ENCODE measurements around the gene SLC10A1. TPM values are rescaled to one million over a fixed set of nuclear protein-coding genes. Genes with fewer than 3 reads are reported as not detected.

SLC10A1 gene
- total RNA-seq, 1 experiment from 2014 or later: not detected

- CTCF ChIA-PET: no interaction called here
- ATAC-seq: peak; percentile 68
- no peak overlapping the region for H3K4me3 ChIP-seq (replicated peaks in 1 of 2; ENCODE audit: low read depth in 1 of 2, low read length in 2 of 2)
- no peaks in the 10 kb centered on the region for H3K4me1 ChIP-seq (ENCODE audit: control insufficient read depth in 1 of 2, insufficient read depth in 2 of 2, low read length in 2 of 2)
- H3K27me3 ChIP-seq (ENCODE audit: insufficient read depth, low read length): peaks cover 40% of the 10 kb centered on the region
- TF ChIP-seq REST (IDR thresholded peaks at IDR 0.05; ENCODE audit: low read depth): no peak
- TF ChIP-seq RAD21 (IDR thresholded peaks at IDR 0.05; ENCODE audit: low read depth): no peak
- peak in 1 of 3 experiments; percentile 14; a peak in 1 of 6 replicates for TF ChIP-seq CTCF (IDR thresholded peaks at IDR 0.05 in 2 of 3, conservative IDR thresholded peaks at IDR 0.05 in 1 of 3; ENCODE audit: borderline replicate concordance in 1 of 3, insufficient read depth in 1 of 3, low read depth in 2 of 3, low read length in 2 of 3)
- TF ChIP-seq TCF7L2 (IDR thresholded peaks at IDR 0.05; ENCODE audit: borderline replicate concordance, extremely low read depth, insufficient read depth, insufficient read length): no peak
- no peak for TF ChIP-seq ZNF274 (IDR thresholded peaks at IDR 0.05; ENCODE audit: low read depth, low read length)
- TF ChIP-seq MAX (IDR thresholded peaks at IDR 0.05): no peak
- H3K9ac ChIP-seq (ENCODE audit: low read length): no peak overlapping the region
- H3K4me2 ChIP-seq (ENCODE audit: low read length): no peak overlapping the region
- BruUV-seq (replicated peaks): no TSS peak
- H3K79me2 ChIP-seq (ENCODE audit: insufficient read depth, low read length): no peaks in the 10 kb centered on the region
- no peaks in the 10 kb centered on the region for H4K20me1 ChIP-seq (ENCODE audit: insufficient read depth)
- H3K9me2 ChIP-seq (ENCODE audit: insufficient read depth): no peaks in the 10 kb centered on the region
- no peaks in the 10 kb centered on the region for H3K9me3 ChIP-seq (ENCODE audit: control insufficient read depth in 1 of 2, insufficient read depth in 1 of 2, low read depth in 1 of 2, low read length in 2 of 2)
- H3K36me3 ChIP-seq (ENCODE audit: control insufficient read depth in 1 of 2, insufficient read depth in 2 of 2, low read length in 2 of 2): no peaks in the 10 kb centered on the region
- no peak overlapping the region for H3K27ac ChIP-seq (ENCODE audit: low read depth, low read length)
- RAD21 ChIA-PET (ENCODE audit: low non-redundant PET in 1 of 2, low total read pairs in 2 of 2, uncharacterized antibody in 2 of 2, unreplicated experiment in 2 of 2): no interaction called here
- intact Hi-C loops (cut with micrococcal nuclease): no loop called here
- DNase-seq (ENCODE audit: low read depth, low spot score): no peak
- POLR2A ChIA-PET: no interaction called here
- no peak overlapping the region for H2AFZ ChIP-seq (ENCODE audit: low read depth, low read length, poor library complexity, severe bottlenecking)
Observed at GRCh38 chr14:69838881-69839416, 41.9 kb upstream of the SLC10A1 start.

Data from HCT116 (cell line).